Neuronal stem cell (in vitro differentiated cells): ENCODE measurements around the gene EGLN3. TPM values are rescaled to one million over a fixed set of nuclear protein-coding genes. Genes with fewer than 3 reads are reported as not detected.
A peak's percentile ranks its signal among the peaks of the same experiment; 100 is the strongest.

ENCODE experiments used
- DNase-seq: peaks from one replicate; pipeline ENCODE4 v3.0.0-alpha.2; 2013; ENCODE audit warnings: low spot score
- H2AFZ ChIP-seq: one replicate; pipeline ENCODE4 v1.6.1; 2013; ENCODE audit warnings: mild to moderate bottlenecking, low read length, inconsistent platforms
- H2AK5ac ChIP-seq: 2 replicates; pipeline ENCODE4 v1.6.1; 2013; ENCODE audit warnings: low read depth, mild to moderate bottlenecking, inconsistent platforms, low read length, moderate library complexity, mixed read lengths
- H2BK120ac ChIP-seq: 2 replicates; pipeline ENCODE4 v1.6.1; 2013; ENCODE audit warnings: low read depth, mild to moderate bottlenecking, inconsistent platforms, low read length, moderate library complexity, mixed read lengths
- H2BK12ac ChIP-seq: one replicate; pipeline ENCODE4 v1.6.1; 2013; ENCODE audit warnings: low read length, inconsistent platforms
- H2BK15ac ChIP-seq: 2 replicates; pipeline ENCODE4 v1.6.1; 2013; ENCODE audit warnings: mild to moderate bottlenecking, low read length, inconsistent platforms, mixed read lengths
- H2BK5ac ChIP-seq: one replicate; pipeline ENCODE4 v1.6.1; 2013; ENCODE audit warnings: inconsistent platforms, mild to moderate bottlenecking, low read length, moderate library complexity
- H3K14ac ChIP-seq: one replicate; pipeline ENCODE4 v1.6.1; 2013; ENCODE audit warnings: low read length, inconsistent platforms
- H3K18ac ChIP-seq: 2 replicates; pipeline ENCODE4 v1.6.1; 2013; ENCODE audit warnings: low read length, inconsistent platforms
- H3K23ac ChIP-seq: 2 replicates; pipeline ENCODE4 v1.6.1; 2013; ENCODE audit warnings: low read depth, mild to moderate bottlenecking, mixed read lengths, low read length, inconsistent platforms; ENCODE audit not compliant: poor library complexity
- H3K27ac ChIP-seq: replicated peaks from 3 replicates; pipeline ENCODE4 v1.5.1; 2013; ENCODE audit warnings: low read length, inconsistent platforms
- H3K27me3 ChIP-seq, 3 experiments: 2 replicates each; pipeline ENCODE4 v1.6.1; 2013; ENCODE audit warnings: low read length in 3 of 3, mild to moderate bottlenecking in 2 of 3, inconsistent platforms in 1 of 3, low read depth in 1 of 3, mixed read lengths in 1 of 3, moderate library complexity in 1 of 3; ENCODE audit not compliant: control insufficient read depth in 3 of 3, insufficient read depth in 3 of 3
- H3K36me3 ChIP-seq, 2 donors: replicated peaks in 1 of 2; 2 replicates each; pipeline ENCODE4 v1.6.1; 2013; ENCODE audit warnings: low read length in 2 of 2; ENCODE audit not compliant: control insufficient read depth in 2 of 2, insufficient read depth in 2 of 2
- H3K4ac ChIP-seq: 2 replicates; pipeline ENCODE4 v1.6.1; 2013; ENCODE audit warnings: inconsistent platforms, mild to moderate bottlenecking, low read length, moderate library complexity
- H3K4me1 ChIP-seq, 2 donors: 1 replicate in 1 of 2; 2 replicates in 1 of 2; pipeline ENCODE4 v1.6.1; 2013; ENCODE audit warnings: low read length in 2 of 2, low read depth in 1 of 2; ENCODE audit not compliant: control insufficient read depth in 2 of 2, insufficient read depth in 1 of 2
- H3K4me2 ChIP-seq: one replicate; pipeline ENCODE4 v1.6.1; 2013; ENCODE audit warnings: mild to moderate bottlenecking, low read length, inconsistent platforms; ENCODE audit not compliant: insufficient read depth, poor library complexity, severe bottlenecking
- H3K4me3 ChIP-seq, 2 donors: 2 replicates each; pipeline ENCODE4 v1.5.1; 2013; ENCODE audit warnings: low read length in 2 of 2, mild to moderate bottlenecking in 2 of 2, inconsistent platforms in 1 of 2, moderate library complexity in 1 of 2
- H3K79me1 ChIP-seq: one replicate; pipeline ENCODE4 v1.6.1; 2013; ENCODE audit warnings: low read depth, mild to moderate bottlenecking, inconsistent platforms, low read length, moderate library complexity
- H3K9ac ChIP-seq: one replicate; pipeline ENCODE4 v1.6.1; 2013; ENCODE audit warnings: mild to moderate bottlenecking, low read depth, low read length, inconsistent platforms; ENCODE audit not compliant: poor library complexity
- H3K9me3 ChIP-seq, 2 donors: replicated peaks in 1 of 2; 2 replicates each; pipeline versions ENCODE3 to v1.6.1; 2013; ENCODE audit warnings: low read length in 2 of 2, mild to moderate bottlenecking in 2 of 2, inconsistent platforms in 1 of 2, low read depth in 1 of 2, mixed read lengths in 1 of 2, moderate library complexity in 1 of 2; ENCODE audit not compliant: control insufficient read depth in 2 of 2, insufficient read depth in 1 of 2
- H4K8ac ChIP-seq: one replicate; pipeline ENCODE4 v1.6.1; 2013; ENCODE audit warnings: low read depth, mild to moderate bottlenecking, inconsistent platforms, low read length, moderate library complexity
- H4K91ac ChIP-seq: one replicate; pipeline ENCODE4 v1.6.1; 2013; ENCODE audit warnings: low read length, low read depth, mild to moderate bottlenecking, inconsistent platforms; ENCODE audit not compliant: poor library complexity
- WGBS, 2 donors: extraction: QIAGEN DNeasy Blood & Tissue Kit; methylation state at CpG; one replicate each; pipeline ENCODE4 v1.1.7; 2013; ENCODE audit warnings: missing lambda C conversion rate in 2 of 2, mixed read lengths in 1 of 2; ENCODE audit not compliant: insufficient read length in 2 of 2, insufficient replicate concordance in 1 of 2; ENCODE audit errors: extremely low coverage in 2 of 2; 5-methylcytosine and 5-hydroxymethylcytosine counted together
- polyA plus RNA-seq, 2 experiments: library from polyadenylated mRNA; stranded (reverse); fragments of 200-250 nt; gene quantifications; one replicate each; pipeline ENCODE4 v1.2.3, GENCODE V29; 2013

The EGLN3 gene
- 7.8 TPM for polyA plus RNA-seq (2013, experiment 1 of 2)
- polyA plus RNA-seq (2013, experiment 2 of 2): 8.1 TPM

DNA sequence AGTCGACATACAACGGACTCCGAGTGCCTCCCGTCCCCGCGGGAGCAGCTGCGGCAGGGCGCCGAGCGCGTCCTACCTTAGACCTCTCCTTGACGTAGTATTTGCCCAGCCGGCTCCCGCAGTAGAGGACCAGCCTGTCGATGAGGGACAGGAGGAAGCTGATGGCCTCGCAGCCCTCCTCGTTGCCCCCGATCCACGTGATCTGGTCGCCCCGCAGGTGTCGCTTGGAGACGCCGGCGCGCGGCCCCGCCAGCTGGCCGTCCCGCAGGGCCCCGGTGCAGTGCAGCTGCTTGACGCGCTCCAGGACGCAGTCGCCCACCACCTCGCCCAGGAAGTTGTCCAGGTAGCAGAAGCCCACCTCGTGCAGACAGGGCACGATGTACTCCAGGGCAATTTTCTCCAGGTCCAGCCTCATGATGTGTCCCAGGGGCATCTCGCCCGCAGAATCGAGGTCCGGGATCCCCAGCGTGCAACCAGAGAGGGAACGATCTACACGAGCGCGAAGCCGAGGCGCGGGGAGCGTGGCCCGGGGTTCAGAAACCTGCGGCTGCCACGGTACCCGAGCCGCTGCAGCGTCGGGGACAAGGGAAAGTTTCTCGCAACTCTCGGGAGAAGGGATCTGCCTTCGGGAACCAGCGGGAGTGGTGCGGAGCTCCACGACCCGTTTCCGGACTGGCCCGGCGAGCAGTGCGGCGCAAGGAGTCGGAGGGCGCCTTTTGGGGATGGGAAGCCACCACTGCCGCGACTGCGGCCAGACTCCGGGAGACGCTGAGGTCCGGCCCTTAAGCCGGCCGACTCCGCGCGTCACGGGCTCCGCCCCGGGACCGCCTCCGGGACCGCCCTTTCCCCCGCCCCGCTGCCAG lies at the start of gene EGLN3:
Gene EGLN3, minus strand, starts transcription at position 755 of the 863 bp plus-strand sequence. Its CDS starts 322 bp downstream, at position 433.
- WGBS, 2 donors: no CpG with 5 or more reads among the region's 91 CpGs
- H3K4me1 ChIP-seq: peaks cover 3 to 6% of the 10 kb centered on the region in 2 donors
- no peak within 1 kb of the TSS for H3K14ac ChIP-seq
- H3K79me1 ChIP-seq: peaks cover 5% of the 10 kb centered on the region
- H3K23ac ChIP-seq: peak within 1 kb of the TSS; percentile 94
- H2BK5ac ChIP-seq: peak within 1 kb of the TSS; percentile 59
- H2AFZ ChIP-seq: peak within 1 kb of the TSS; percentile 98
- no peak within 1 kb of the TSS for H2BK12ac ChIP-seq
- peak within 1 kb of the TSS; percentile 88 for H3K9ac ChIP-seq
- peak within 1 kb of the TSS; percentile 52 to 87 for H3K4me3 ChIP-seq
- no peak within 1 kb of the TSS for H3K4ac ChIP-seq
- H3K36me3 ChIP-seq: no peaks in the 10 kb centered on the region
- no peak within 1 kb of the TSS for H2AK5ac ChIP-seq
- peaks cover 0 to 9% of the 10 kb centered on the region in 2 donors for H3K9me3 ChIP-seq
- H3K27ac ChIP-seq: peak within 1 kb of the TSS; percentile 68
- no peak within 1 kb of the TSS for H2BK120ac ChIP-seq
- peak; percentile 86 for DNase-seq
- peak within 1 kb of the TSS; percentile 96 for H3K4me2 ChIP-seq
- peak within 1 kb of the TSS; percentile 75 for H2BK15ac ChIP-seq
- H3K18ac ChIP-seq: peak within 1 kb of the TSS; percentile 95
- no peak within 1 kb of the TSS for H4K91ac ChIP-seq
- peaks cover 0 to 55% (median 0%) of the 10 kb centered on the region in 3 experiments for H3K27me3 ChIP-seq
- no peak within 1 kb of the TSS for H4K8ac ChIP-seq

GRCh38 chr14:34000396-34000795 lies 49.5 kb upstream of the EGLN3 start:
- H4K8ac ChIP-seq: no peak overlapping the region
- no peak overlapping the region for H3K18ac ChIP-seq
- H3K14ac ChIP-seq: no peak overlapping the region
- no peak overlapping the region for H4K91ac ChIP-seq
- WGBS, 2 donors: no CpG with 5 or more reads among the region's 4 CpGs
- no peaks in the 10 kb centered on the region for H3K79me1 ChIP-seq
- no peak overlapping the region for H2BK12ac ChIP-seq
- no peak overlapping the region for H3K4me2 ChIP-seq
- H3K4ac ChIP-seq: no peak overlapping the region
- H3K9me3 ChIP-seq: peaks cover 0 to 2% of the 10 kb centered on the region in 2 donors
- H2BK15ac ChIP-seq: no peak overlapping the region
- H2AK5ac ChIP-seq: no peak overlapping the region
- no peak overlapping the region for H3K23ac ChIP-seq
- no peak overlapping the region for H3K27ac ChIP-seq
- H2BK120ac ChIP-seq: no peak overlapping the region
- H3K9ac ChIP-seq: no peak overlapping the region
- H3K27me3 ChIP-seq: peaks cover 0 to 4% (median 0%) of the 10 kb centered on the region in 3 experiments
- H2AFZ ChIP-seq: no peak overlapping the region
- no peaks in the 10 kb centered on the region for H3K4me1 ChIP-seq
- no peaks in the 10 kb centered on the region for H3K36me3 ChIP-seq
- H2BK5ac ChIP-seq: no peak overlapping the region
- H3K4me3 ChIP-seq: no peak overlapping the region
- no peak for DNase-seq

- H3K18ac ChIP-seq: no peak overlapping the region
Measured at GRCh38 chr14:33999771-34000291, 49.0 kb upstream of the EGLN3 start.

GRCh38 chr14:33997611-33998010 lies 46.7 kb upstream of the EGLN3 start:
- Histone ChIP-seq H3K4ac (no peak overlapping the region), H3K23ac (no peak overlapping the region), H3K14ac (no peak overlapping the region), H4K91ac (no peak overlapping the region), H2BK120ac (no peak overlapping the region), H3K18ac (no peak overlapping the region), H2AK5ac (no peak overlapping the region), H2BK5ac (no peak overlapping the region), H2AFZ (no peak overlapping the region), H3K79me1 (no peaks in the 10 kb centered on the region), H3K4me1 (no peaks in the 10 kb centered on the region), H3K9ac (no peak overlapping the region), H4K8ac (no peak overlapping the region), H2BK12ac (no peak overlapping the region), H3K4me2 (no peak overlapping the region), H2BK15ac (no peak overlapping the region), H3K9me3 (peaks cover 0 to 2% of the 10 kb centered on the region in 2 donors), H3K27ac (no peak overlapping the region), H3K27me3 (no peaks in the 10 kb centered on the region), H3K4me3 (no peak overlapping the region), H3K36me3 (no peaks in the 10 kb centered on the region)
- no peak for DNase-seq
- WGBS, 2 donors: no CpG with 5 or more reads among the region's 2 CpGs

More at GRCh38 chr14:33999771-34000291, 49.0 kb upstream of the EGLN3 start:
- Histone ChIP-seq H3K36me3 (no peaks in the 10 kb centered on the region), H2BK120ac (no peak overlapping the region), H3K23ac (no peak overlapping the region), H3K4me3 (no peak overlapping the region), H3K9ac (no peak overlapping the region), H2AK5ac (no peak overlapping the region), H2BK5ac (no peak overlapping the region), H2BK12ac (no peak overlapping the region), H2AFZ (no peak overlapping the region), H3K4me2 (no peak overlapping the region), H3K27me3 (peaks cover 0 to 4% (median 0%) of the 10 kb centered on the region in 3 experiments), H3K27ac (no peak overlapping the region), H4K91ac (no peak overlapping the region), H3K4ac (no peak overlapping the region), H2BK15ac (no peak overlapping the region), H3K79me1 (no peaks in the 10 kb centered on the region), H3K4me1 (no peaks in the 10 kb centered on the region), H3K14ac (no peak overlapping the region), H3K9me3 (peaks cover 0 to 2% of the 10 kb centered on the region in 2 donors), H4K8ac (no peak overlapping the region)
- WGBS, 2 donors: no CpG with 5 or more reads among the region's 3 CpGs
- DNase-seq: no peak
